Stimulated activated CD8-positive, alpha-beta memory T cell treated with anti-CD3 and anti-CD28 coated beads, Interleukin-7, amount 100 ng/mL, for 24 hours (primary cell): Measurements from ENCODE around the gene AKAP9.
"Not testable (repeated sequence)": the region's sequence is repeated elsewhere in the genome, so short reads cannot be mapped to it uniquely, and the experiment has no call there.

Experiments used
- DNase-seq: peaks from one replicate; pipeline ENCODE4 v3.0.0-alpha.2; 2020; ENCODE audit warnings: low read depth

The AKAP9 gene

GRCh38 chr7:92134271-92135051, 193.8 kb downstream of the AKAP9 start, which contains the start of gene CYP51A1:
Gene CYP51A1 (minus strand): TSS chr7:92134477. CDS start chr7:92134364, 113 bp downstream.
- peak; percentile 89 for DNase-seq

GRCh38 chr7:92135052-92135889, 194.6 kb downstream of the AKAP9 start:
- no peak for DNase-seq

GRCh38 chr7:92137557-92137956, 196.9 kb downstream of the AKAP9 start:
- DNase-seq: no peak

GRCh38 chr7:92141161-92141560, 200.5 kb downstream of the AKAP9 start:
- no peak for DNase-seq

- DNase-seq: not testable (repeated sequence)
Observed at GRCh38 chr7:92142791-92143190, 202.1 kb downstream of the AKAP9 start.

GRCh38 chr7:92143192-92143880, 202.7 kb downstream of the AKAP9 start:
- DNase-seq: not testable (repeated sequence)

GRCh38 chr7:92149736-92150239, 209.1 kb downstream of the AKAP9 start:
- no peak for DNase-seq

- no peak for DNase-seq
Observed at GRCh38 chr7:92150450-92151017, 209.9 kb downstream of the AKAP9 start.

GRCh38 chr7:92155108-92155739, 214.6 kb downstream of the AKAP9 start:
- no peak for DNase-seq

- DNase-seq: no peak
Observed at GRCh38 chr7:92156990-92157389, 216.3 kb downstream of the AKAP9 start.

- DNase-seq: no peak
Observed at GRCh38 chr7:92158660-92159575, 218.3 kb downstream of the AKAP9 start.
